ENCODE measurements around the gene IL31RA.
"Not testable (repeated sequence)": the region's sequence is repeated elsewhere in the genome, so short reads cannot be mapped to it uniquely, and the experiment has no call there.

IL31RA gene

GRCh38 chr5:55850839-55851674 lies at the start of gene IL31RA:
Gene IL31RA, plus strand, starts transcription at chr5:55851357. Its CDS starts 214 bp downstream, at chr5:55851571.
- no peak for DNase-seq (ENCODE audit: low read depth)

- not testable (repeated sequence) for DNase-seq (ENCODE audit: low read depth)
These were observed 42.3 kb upstream of the IL31RA start for GRCh38 chr5:55808814-55809213.

GRCh38 chr5:55815939-55816338 lies 35.2 kb upstream of the IL31RA start:
- DNase-seq (ENCODE audit: low read depth), result not testable (repeated sequence)

GRCh38 chr5:55816342-55816741 lies 34.8 kb upstream of the IL31RA start:
- DNase-seq (ENCODE audit: low read depth), result no peak

- DNase-seq (ENCODE audit: low read depth), result no peak
These were observed 34.1 kb upstream of the IL31RA start for GRCh38 chr5:55817030-55817429.

- DNase-seq (ENCODE audit: low read depth), result no peak
These were observed 30.7 kb upstream of the IL31RA start for GRCh38 chr5:55820488-55820887.

- no peak for DNase-seq (ENCODE audit: low read depth)
These were observed 29.2 kb upstream of the IL31RA start for GRCh38 chr5:55821731-55822512.

- no peak for DNase-seq (ENCODE audit: low read depth)
These were observed 27.9 kb upstream of the IL31RA start for GRCh38 chr5:55823151-55823796.

- DNase-seq (ENCODE audit: low read depth), result no peak
These were observed 21.2 kb upstream of the IL31RA start for GRCh38 chr5:55829956-55830355.

GRCh38 chr5:55832446-55832845 lies 18.7 kb upstream of the IL31RA start:
- no peak for DNase-seq (ENCODE audit: low read depth)

GRCh38 chr5:55836191-55836590 lies 15.0 kb upstream of the IL31RA start:
- no peak for DNase-seq (ENCODE audit: low read depth)

- DNase-seq (ENCODE audit: low read depth), result no peak
These were observed 9.2 kb upstream of the IL31RA start for GRCh38 chr5:55841976-55842375.

- no peak for DNase-seq (ENCODE audit: low read depth)
These were observed 3.3 kb upstream of the IL31RA start for GRCh38 chr5:55847837-55848236.

- DNase-seq (ENCODE audit: low read depth), result no peak
These were observed 2.4 kb upstream of the IL31RA start for GRCh38 chr5:55848783-55849182.

GRCh38 chr5:55851675-55851979 lies 470 bp downstream of the IL31RA start:
- DNase-seq (ENCODE audit: low read depth), result no peak

GRCh38 chr5:55852503-55852902 lies 1.3 kb downstream of the IL31RA start:
- no peak for DNase-seq (ENCODE audit: low read depth)

GRCh38 chr5:55853041-55853670 lies 2.0 kb downstream of the IL31RA start:
- no peak for DNase-seq (ENCODE audit: low read depth)

GRCh38 chr5:55853818-55854217 lies 2.7 kb downstream of the IL31RA start:
- no peak for DNase-seq (ENCODE audit: low read depth)

GRCh38 chr5:55855509-55855908 lies 4.4 kb downstream of the IL31RA start:
- no peak for DNase-seq (ENCODE audit: low read depth)

- no peak for DNase-seq (ENCODE audit: low read depth)
These were observed 5.5 kb downstream of the IL31RA start for GRCh38 chr5:55856516-55857246.

GRCh38 chr5:55857247-55857640 lies 6.1 kb downstream of the IL31RA start:
- DNase-seq (ENCODE audit: low read depth), result no peak

GRCh38 chr5:55858104-55858503 lies 6.9 kb downstream of the IL31RA start:
- no peak for DNase-seq (ENCODE audit: low read depth)
